ENCODE data around the gene ICAM2.

The ICAM2 gene

DNA sequence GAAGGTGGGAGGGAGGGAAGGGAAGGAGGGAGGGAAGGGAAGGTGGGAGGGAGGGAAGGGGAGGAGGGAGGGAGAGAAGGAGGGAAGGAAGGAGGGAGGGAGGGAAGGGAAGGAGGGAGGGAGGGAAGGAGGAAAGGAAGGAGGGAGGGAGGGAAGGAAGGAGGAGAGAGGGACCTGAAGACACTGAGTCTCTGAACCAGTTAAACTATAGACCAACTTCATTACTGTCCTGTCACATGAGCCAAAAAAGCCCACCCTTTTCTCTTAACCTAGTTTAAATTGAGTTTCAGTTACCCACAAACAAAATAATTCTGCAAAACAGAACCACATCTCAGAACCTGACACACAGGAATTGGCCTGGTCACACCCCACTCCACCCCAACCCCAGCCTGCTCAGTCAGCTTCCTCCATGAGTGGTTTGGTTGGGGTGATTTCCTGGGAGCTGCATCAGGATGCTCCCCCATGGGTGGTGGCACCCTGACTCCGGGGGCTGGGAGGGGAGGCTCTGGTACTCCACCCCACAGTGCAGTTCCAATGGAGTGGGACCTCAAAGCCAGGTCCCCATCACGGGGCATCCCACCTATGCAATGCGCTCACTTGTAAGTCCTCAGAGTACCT, 27.0 kb downstream of the ICAM2 start:
- H3K36me3 ChIP-seq (ENCODE audit: control insufficient read depth, insufficient read depth, low read length): no peaks in the 10 kb centered on the region
- H3K27me3 ChIP-seq (ENCODE audit: insufficient read depth, low read length, poor library complexity): no peaks in the 10 kb centered on the region
- no peak overlapping the region for H3K4me2 ChIP-seq (ENCODE audit: low read length)

DNA sequence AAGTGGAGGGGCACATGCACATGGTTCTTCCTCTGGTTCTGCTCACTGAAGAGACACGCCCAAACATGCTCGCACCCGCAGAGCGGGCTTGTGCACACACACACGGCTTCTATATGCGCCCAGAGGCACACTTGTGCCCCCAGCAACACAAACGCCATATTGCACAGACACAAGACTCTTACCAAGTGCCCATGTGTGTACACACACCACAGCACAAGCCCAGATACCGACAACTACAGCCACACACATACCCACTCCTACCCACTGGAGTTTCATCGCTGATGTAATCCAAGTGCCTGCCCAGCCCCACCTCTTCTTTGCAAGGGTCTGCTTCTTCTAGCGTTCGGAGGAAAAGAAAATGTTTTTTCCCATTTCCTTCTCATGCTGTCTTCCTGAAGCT, 28.8 kb downstream of the ICAM2 start:
- Histone ChIP-seq H3K79me2 (ENCODE audit: control insufficient read depth, insufficient read depth, low read length) (no peaks in the 10 kb centered on the region), H3K4ac (ENCODE audit: low read depth, low read length) (no peak overlapping the region), H3K4me2 (ENCODE audit: low read length) (no peak overlapping the region), H2BK120ac (ENCODE audit: low read depth, low read length) (no peak overlapping the region), H3K36me3 (ENCODE audit: control insufficient read depth, insufficient read depth, low read length) (no peaks in the 10 kb centered on the region), H2BK15ac (replicated peaks; ENCODE audit: low read depth) (no peak overlapping the region), H4K5ac (ENCODE audit: low read length) (no peak overlapping the region), H3K4me3 (ENCODE audit: low read length) (no peak overlapping the region), H3K27me3 (ENCODE audit: insufficient read depth, low read length, poor library complexity) (no peaks in the 10 kb centered on the region), H3K23ac (ENCODE audit: low read length) (no peak overlapping the region), H3K56ac (ENCODE audit: low read length) (no peak overlapping the region), H3K18ac (ENCODE audit: low read length) (no peak overlapping the region), H3K4me1 (ENCODE audit: control insufficient read depth, low read depth, low read length) (no peaks in the 10 kb centered on the region), H3K79me1 (ENCODE audit: low read length) (no peaks in the 10 kb centered on the region), H3K9ac (ENCODE audit: low read length) (no peak overlapping the region), H2BK5ac (ENCODE audit: low read length) (no peak overlapping the region), H4K8ac (ENCODE audit: low read depth, low read length) (no peak overlapping the region), H3K27ac (ENCODE audit: low read depth, low read length) (no peak overlapping the region), H2AK5ac (ENCODE audit: low read length) (no peak overlapping the region)
- WGBS (ENCODE audit: extremely low coverage, insufficient coverage, low lambda C conversion rate): no CpG with 5 or more reads among the region's 11 CpGs
- no peak for DNase-seq

More for the DNA sequence above, 27.0 kb downstream of the ICAM2 start:
- Histone ChIP-seq H3K9ac (ENCODE audit: low read length) (no peak overlapping the region), H3K18ac (ENCODE audit: low read length) (no peak overlapping the region), H2BK120ac (ENCODE audit: low read depth, low read length) (no peak overlapping the region), H3K4me3 (ENCODE audit: low read length) (no peak overlapping the region), H3K4me1 (ENCODE audit: control insufficient read depth, low read depth, low read length) (no peaks in the 10 kb centered on the region), H3K79me1 (ENCODE audit: low read length) (no peaks in the 10 kb centered on the region), H2BK15ac (replicated peaks; ENCODE audit: low read depth) (no peak overlapping the region), H4K5ac (ENCODE audit: low read length) (no peak overlapping the region), H3K23ac (ENCODE audit: low read length) (no peak overlapping the region), H2AK5ac (ENCODE audit: low read length) (no peak overlapping the region), H3K4ac (ENCODE audit: low read depth, low read length) (no peak overlapping the region), H4K8ac (ENCODE audit: low read depth, low read length) (no peak overlapping the region), H3K79me2 (ENCODE audit: control insufficient read depth, insufficient read depth, low read length) (no peaks in the 10 kb centered on the region), H3K56ac (ENCODE audit: low read length) (no peak overlapping the region), H2BK5ac (ENCODE audit: low read length) (no peak overlapping the region), H3K27ac (ENCODE audit: low read depth, low read length) (no peak overlapping the region)
- DNase-seq: no peak
- no CpG with 5 or more reads among the region's 3 CpGs for WGBS (ENCODE audit: extremely low coverage, insufficient coverage, low lambda C conversion rate)

DNA sequence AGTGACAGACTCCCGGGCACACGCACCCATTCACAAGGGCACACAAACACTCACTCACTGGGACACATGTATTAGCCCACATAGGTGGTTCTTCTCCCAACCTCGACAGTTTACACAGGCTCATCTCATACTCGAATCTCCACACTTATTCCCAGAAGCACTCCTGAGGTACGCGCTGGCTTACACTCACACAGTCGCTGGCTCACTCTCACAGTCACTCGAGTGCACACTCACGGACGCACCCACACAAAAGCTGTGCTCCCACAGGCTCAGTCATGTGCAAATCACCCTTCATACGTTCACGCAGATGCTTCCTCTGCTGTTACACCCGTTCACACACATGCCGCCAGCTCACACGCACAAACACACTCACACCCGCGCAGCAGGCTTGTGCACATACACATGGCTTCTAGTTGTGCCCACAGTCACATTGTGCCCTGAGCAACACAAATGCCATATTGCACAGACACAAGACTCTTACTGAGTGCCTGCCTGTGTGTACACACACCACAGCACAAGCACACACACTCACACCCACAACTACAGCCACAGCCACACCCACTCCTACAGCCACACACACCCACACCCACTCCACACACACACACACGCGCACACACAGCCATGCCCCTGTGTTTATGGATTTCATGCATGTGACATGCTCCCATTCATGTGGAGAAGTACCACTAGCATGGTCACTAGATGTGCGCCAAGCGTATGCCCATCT, 30.6 kb downstream of the ICAM2 start:
- H3K9ac ChIP-seq (ENCODE audit: low read length): no peak overlapping the region
- no peak overlapping the region for H4K8ac ChIP-seq (ENCODE audit: low read depth, low read length)
- no peak overlapping the region for H3K4me2 ChIP-seq (ENCODE audit: low read length)
- no peaks in the 10 kb centered on the region for H3K79me2 ChIP-seq (ENCODE audit: control insufficient read depth, insufficient read depth, low read length)
- no peak overlapping the region for H2BK120ac ChIP-seq (ENCODE audit: low read depth, low read length)
- H2AK5ac ChIP-seq (ENCODE audit: low read length): no peak overlapping the region
- no peak overlapping the region for H3K4me3 ChIP-seq (ENCODE audit: low read length)
- H3K18ac ChIP-seq (ENCODE audit: low read length): no peak overlapping the region
- WGBS (ENCODE audit: extremely low coverage, insufficient coverage, low lambda C conversion rate): no CpG with 5 or more reads among the region's 21 CpGs
- no peaks in the 10 kb centered on the region for H3K4me1 ChIP-seq (ENCODE audit: control insufficient read depth, low read depth, low read length)
- no peak overlapping the region for H2BK5ac ChIP-seq (ENCODE audit: low read length)
- H3K4ac ChIP-seq (ENCODE audit: low read depth, low read length): no peak overlapping the region
- H3K27me3 ChIP-seq (ENCODE audit: insufficient read depth, low read length, poor library complexity): no peaks in the 10 kb centered on the region
- H3K27ac ChIP-seq (ENCODE audit: low read depth, low read length): no peak overlapping the region
- no peak overlapping the region for H3K23ac ChIP-seq (ENCODE audit: low read length)
- H3K79me1 ChIP-seq (ENCODE audit: low read length): no peaks in the 10 kb centered on the region
- H2BK15ac ChIP-seq (replicated peaks; ENCODE audit: low read depth): no peak overlapping the region
- no peak overlapping the region for H3K56ac ChIP-seq (ENCODE audit: low read length)
- DNase-seq: no peak
- no peak overlapping the region for H4K5ac ChIP-seq (ENCODE audit: low read length)
- no peaks in the 10 kb centered on the region for H3K36me3 ChIP-seq (ENCODE audit: control insufficient read depth, insufficient read depth, low read length)

DNA sequence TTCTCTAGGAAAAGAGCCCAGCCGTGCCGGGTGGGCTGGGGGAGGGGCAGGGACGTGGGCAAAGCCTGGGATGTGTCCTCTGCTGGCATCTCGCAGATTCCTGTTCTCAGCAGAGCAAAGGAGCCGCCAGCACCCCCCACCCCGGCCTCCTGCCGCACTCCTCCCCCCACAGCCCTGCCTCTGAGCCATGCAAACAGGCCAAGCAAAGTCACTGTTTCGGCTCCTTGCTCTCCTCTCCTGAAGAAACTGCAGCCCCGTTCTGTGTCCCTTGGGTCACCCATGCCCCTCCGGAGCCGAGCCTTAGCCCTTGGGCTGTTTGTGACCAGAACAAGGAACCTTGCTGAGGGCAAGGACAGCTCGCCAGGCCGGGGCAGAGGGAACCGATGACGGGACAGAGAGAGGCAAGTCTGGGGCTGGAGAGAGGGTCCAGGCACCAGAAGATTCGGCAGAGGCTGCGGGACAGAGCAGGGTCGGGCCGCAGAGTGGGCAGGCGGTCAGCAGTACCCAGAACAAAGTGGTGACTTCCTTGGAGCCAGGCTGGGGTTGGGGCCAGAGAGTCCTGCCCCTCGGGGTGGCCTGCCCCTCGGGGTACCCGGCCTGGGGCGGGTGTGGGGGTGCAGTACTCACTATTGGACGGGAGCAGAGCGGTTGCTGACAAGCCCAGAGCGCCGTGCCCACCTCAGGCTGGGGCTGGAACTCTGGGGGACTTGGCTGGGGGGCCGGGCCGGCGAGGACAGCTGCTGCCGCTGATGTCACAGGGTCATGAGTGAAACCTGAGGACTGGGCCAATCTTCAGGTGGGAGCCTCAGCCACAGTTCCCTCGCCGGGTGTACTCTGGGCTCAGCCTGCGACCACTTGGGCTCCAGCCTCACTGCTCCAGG, 31.5 kb downstream of the ICAM2 start:
- Histone ChIP-seq H3K27me3 (ENCODE audit: insufficient read depth, low read length, poor library complexity) (no peaks in the 10 kb centered on the region), H3K79me1 (ENCODE audit: low read length) (no peaks in the 10 kb centered on the region), H3K27ac (ENCODE audit: low read depth, low read length) (no peak overlapping the region), H3K79me2 (ENCODE audit: control insufficient read depth, insufficient read depth, low read length) (no peaks in the 10 kb centered on the region), H3K18ac (ENCODE audit: low read length) (peak overlapping the region; percentile 5), H3K4me3 (ENCODE audit: low read length) (no peak overlapping the region), H2BK5ac (ENCODE audit: low read length) (no peak overlapping the region), H3K4me2 (ENCODE audit: low read length) (no peak overlapping the region), H4K5ac (ENCODE audit: low read length) (no peak overlapping the region), H3K36me3 (ENCODE audit: control insufficient read depth, insufficient read depth, low read length) (no peaks in the 10 kb centered on the region), H3K56ac (ENCODE audit: low read length) (peak overlapping the region; percentile 38), H2BK15ac (replicated peaks; ENCODE audit: low read depth) (no peak overlapping the region), H3K9ac (ENCODE audit: low read length) (no peak overlapping the region), H3K23ac (ENCODE audit: low read length) (no peak overlapping the region), H3K4me1 (ENCODE audit: control insufficient read depth, low read depth, low read length) (no peaks in the 10 kb centered on the region), H3K4ac (ENCODE audit: low read depth, low read length) (no peak overlapping the region), H2AK5ac (ENCODE audit: low read length) (no peak overlapping the region), H4K8ac (ENCODE audit: low read depth, low read length) (no peak overlapping the region), H2BK120ac (ENCODE audit: low read depth, low read length) (no peak overlapping the region)
- peak; percentile 64 for DNase-seq
- no CpG with 5 or more reads among the region's 35 CpGs for WGBS (ENCODE audit: extremely low coverage, insufficient coverage, low lambda C conversion rate)

DNA sequence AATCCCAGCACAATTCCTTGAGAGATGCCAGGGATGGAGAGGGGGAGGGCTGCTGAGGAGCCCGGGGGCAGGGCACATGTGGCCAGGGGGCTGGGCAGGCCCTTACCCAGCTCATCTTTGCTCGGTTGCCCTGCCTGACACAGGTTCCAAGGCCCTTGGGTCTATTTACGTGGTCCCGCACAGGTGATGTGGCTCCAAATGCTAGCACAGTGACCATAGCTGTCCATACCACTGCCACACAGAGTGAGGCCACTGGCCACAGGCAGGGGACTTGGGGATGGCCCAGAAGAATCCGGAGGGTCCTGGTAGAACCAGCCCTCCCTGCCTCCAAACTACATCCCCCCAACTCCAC, 32.3 kb downstream of the ICAM2 start:
- DNase-seq: no peak
- no CpG with 5 or more reads among the region's 5 CpGs for WGBS (ENCODE audit: extremely low coverage, insufficient coverage, low lambda C conversion rate)
- no peak overlapping the region for H2BK120ac ChIP-seq (ENCODE audit: low read depth, low read length)

More for the DNA sequence above, 32.3 kb downstream of the ICAM2 start:
- no peak overlapping the region for H4K5ac ChIP-seq (ENCODE audit: low read length)
- no peaks in the 10 kb centered on the region for H3K4me1 ChIP-seq (ENCODE audit: control insufficient read depth, low read depth, low read length)
- no peak overlapping the region for H3K56ac ChIP-seq (ENCODE audit: low read length)
- H3K9ac ChIP-seq (ENCODE audit: low read length): no peak overlapping the region
- no peak overlapping the region for H3K18ac ChIP-seq (ENCODE audit: low read length)
- H3K4ac ChIP-seq (ENCODE audit: low read depth, low read length): no peak overlapping the region
- no peak overlapping the region for H3K4me3 ChIP-seq (ENCODE audit: low read length)
- no peaks in the 10 kb centered on the region for H3K36me3 ChIP-seq (ENCODE audit: control insufficient read depth, insufficient read depth, low read length)
- H2BK15ac ChIP-seq (replicated peaks; ENCODE audit: low read depth): no peak overlapping the region
- H3K79me1 ChIP-seq (ENCODE audit: low read length): no peaks in the 10 kb centered on the region
- H3K27ac ChIP-seq (ENCODE audit: low read depth, low read length): no peak overlapping the region
- no peak overlapping the region for H3K23ac ChIP-seq (ENCODE audit: low read length)
- H4K8ac ChIP-seq (ENCODE audit: low read depth, low read length): no peak overlapping the region
- no peak overlapping the region for H3K4me2 ChIP-seq (ENCODE audit: low read length)
- no peaks in the 10 kb centered on the region for H3K79me2 ChIP-seq (ENCODE audit: control insufficient read depth, insufficient read depth, low read length)
- H2BK5ac ChIP-seq (ENCODE audit: low read length): no peak overlapping the region
- no peaks in the 10 kb centered on the region for H3K27me3 ChIP-seq (ENCODE audit: insufficient read depth, low read length, poor library complexity)
- no peak overlapping the region for H2AK5ac ChIP-seq (ENCODE audit: low read length)

Measured in mesendoderm (in vitro differentiated cells).